AG08396 (cell line): ENCODE results near the gene TRPC1.
A peak's percentile ranks its signal among the peaks of the same experiment; 100 is the strongest.

Experiments
- DNase-seq: peaks from one replicate; pipeline ENCODE4 v3.0.0; 2012; ENCODE audit warnings: low spot score, mixed read lengths

The TRPC1 gene

GRCh38 chr3:142844339-142844977 lies 120.6 kb downstream of the TRPC1 start:
- peak; percentile 28 for DNase-seq

GRCh38 chr3:142846779-142847577 lies 123.1 kb downstream of the TRPC1 start:
- no peak for DNase-seq

- DNase-seq, result no peak
Measured at GRCh38 chr3:142849148-142849547, 125.3 kb downstream of the TRPC1 start.

- peak; percentile 44 for DNase-seq
Measured at GRCh38 chr3:142850395-142851023, 126.7 kb downstream of the TRPC1 start.

- DNase-seq, result no peak
Measured at GRCh38 chr3:142852009-142852408, 128.2 kb downstream of the TRPC1 start.

GRCh38 chr3:142853270-142854168 lies 129.7 kb downstream of the TRPC1 start:
- no peak for DNase-seq

GRCh38 chr3:142857056-142857455 lies 133.2 kb downstream of the TRPC1 start:
- DNase-seq, result peak; percentile 15
